GM12892 (cell line): ENCODE measurements around the gene CST3.
"Not testable (repeated sequence)": the region's sequence is repeated elsewhere in the genome, so short reads cannot be mapped to it uniquely, and the experiment has no call there.

Source experiments
- DNase-seq: peaks from one replicate; pipeline ENCODE4 v3.0.0; 2011; ENCODE audit not compliant: insufficient read length
- FAIRE-seq: peaks from 2 replicates; lab custom pipeline; 2011; peaks lifted over from hg19 to GRCh38; lab: Jason Lieb, UNC
- POLR2A ChIP-seq: IDR thresholded peaks from 2 replicates; pipeline ENCODE4 v1.6.1; 2011; ENCODE audit warnings: low read depth, low read length, control low read depth
- POLR2AphosphoS5 ChIP-seq: IDR thresholded peaks from 2 replicates; pipeline ENCODE4 v1.6.1; 2011; ENCODE audit warnings: low read depth, low read length, control low read depth
- TAF1 ChIP-seq: IDR thresholded peaks from 2 replicates; pipeline ENCODE4 v1.6.1; 2011; ENCODE audit warnings: low read depth, mild to moderate bottlenecking, control low read depth, low read length, borderline replicate concordance

Gene CST3

DNA sequence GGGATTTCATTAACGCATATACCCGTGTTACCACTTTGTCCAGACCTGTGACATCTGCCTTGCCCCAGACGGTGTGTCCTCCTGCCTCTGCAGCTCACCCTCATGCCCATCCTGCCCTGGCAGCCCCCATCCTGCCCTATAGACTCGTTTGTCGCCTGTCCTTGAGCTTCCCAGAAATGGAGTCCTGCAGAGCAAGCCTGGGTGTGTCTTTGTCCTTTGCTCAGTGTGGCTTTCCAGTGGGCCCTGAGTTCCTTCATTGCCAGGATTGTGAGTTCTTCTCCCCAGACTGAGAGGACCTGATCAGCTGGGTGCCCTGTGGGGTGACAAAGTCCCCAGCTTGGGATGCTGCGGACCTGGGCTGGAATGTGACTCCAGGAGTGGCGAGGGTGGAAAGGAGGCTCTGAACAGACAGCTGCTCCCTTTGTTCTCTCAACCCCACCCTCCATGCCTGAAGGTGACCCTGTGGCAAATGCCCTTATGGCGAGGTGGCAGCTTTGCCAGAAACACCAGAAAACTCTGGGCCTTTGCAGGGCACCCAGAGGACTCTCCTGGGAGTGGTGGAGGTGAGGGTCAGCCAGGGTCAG, 2.4 kb upstream of the CST3 start:
- DNase-seq (no peak), FAIRE-seq (no peak)
- no peak for TF ChIP-seq POLR2A
- no peak for TF ChIP-seq POLR2AphosphoS5
- no peak for TF ChIP-seq TAF1

DNA sequence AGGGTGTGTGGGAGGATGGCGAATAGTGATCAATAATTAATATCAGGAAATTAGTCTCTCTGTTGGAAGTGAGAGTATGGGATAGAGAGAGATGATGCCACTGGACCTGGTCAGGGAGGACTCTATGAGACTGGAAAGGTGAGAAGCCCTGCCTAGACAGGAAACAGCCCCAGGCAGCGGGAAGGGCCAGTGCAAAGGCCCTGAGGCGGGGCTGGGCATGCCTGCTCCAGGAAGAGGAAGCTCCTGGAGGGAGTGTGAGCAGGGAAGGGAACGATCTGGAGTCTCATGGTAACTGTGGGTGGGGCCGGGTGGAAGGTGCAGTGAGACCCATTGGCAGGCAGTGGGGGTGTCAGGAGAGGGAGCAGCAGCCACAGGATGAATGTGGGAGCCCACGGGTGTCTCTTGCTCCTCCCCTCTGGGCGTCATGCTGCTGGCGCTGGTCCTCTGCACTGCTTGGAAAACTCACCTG, 1.8 kb upstream of the CST3 start:
- FAIRE-seq: no peak
- TF ChIP-seq POLR2AphosphoS5 (no peak), TAF1 (no peak), POLR2A (no peak)
- DNase-seq: no peak

DNA sequence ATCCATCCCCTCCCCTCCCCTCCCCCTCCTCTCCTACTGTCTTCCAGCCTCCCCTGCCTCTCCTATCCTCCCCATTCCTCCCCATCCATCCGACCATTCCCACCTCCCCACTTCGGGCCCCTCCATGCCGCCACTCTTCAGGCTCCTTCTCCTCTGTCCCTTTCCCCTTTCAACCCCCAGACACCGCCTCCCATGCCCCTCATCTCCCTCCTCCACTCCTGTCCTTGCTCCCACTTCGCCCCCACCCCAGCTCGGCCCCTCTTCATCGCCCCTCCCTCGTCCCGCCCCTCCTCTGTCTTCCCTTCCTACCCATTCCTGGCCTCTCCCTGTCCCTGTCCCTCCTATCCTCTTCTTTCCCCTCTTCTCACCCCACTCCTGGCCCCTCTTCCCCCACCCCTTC, 554 bp upstream of the CST3 start:
- no peak for TF ChIP-seq POLR2A
- TF ChIP-seq POLR2AphosphoS5: no peak
- TF ChIP-seq TAF1: no peak
- DNase-seq (no peak), FAIRE-seq (no peak)

DNA sequence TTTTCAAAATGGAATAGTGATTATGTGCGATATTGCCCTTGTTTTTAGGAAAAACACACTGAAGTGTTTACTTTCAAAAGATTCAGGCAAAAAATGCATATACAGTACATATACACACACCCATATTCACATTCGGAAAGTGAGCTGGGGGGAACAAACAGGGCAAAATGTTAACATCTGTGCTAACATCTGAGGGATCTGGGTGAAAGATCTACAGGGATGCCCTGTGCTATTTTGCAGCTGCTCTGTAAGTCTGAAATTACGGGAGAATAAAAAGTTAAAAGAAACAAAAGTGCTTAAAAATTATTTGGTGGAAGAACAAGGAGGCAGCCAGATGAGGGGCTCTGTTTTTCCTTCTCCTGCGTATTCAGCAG, 860 bp downstream of the CST3 start:
- TF ChIP-seq POLR2A (no peak), POLR2AphosphoS5 (no peak), TAF1 (no peak)
- no peak for DNase-seq
- no peak for FAIRE-seq

DNA sequence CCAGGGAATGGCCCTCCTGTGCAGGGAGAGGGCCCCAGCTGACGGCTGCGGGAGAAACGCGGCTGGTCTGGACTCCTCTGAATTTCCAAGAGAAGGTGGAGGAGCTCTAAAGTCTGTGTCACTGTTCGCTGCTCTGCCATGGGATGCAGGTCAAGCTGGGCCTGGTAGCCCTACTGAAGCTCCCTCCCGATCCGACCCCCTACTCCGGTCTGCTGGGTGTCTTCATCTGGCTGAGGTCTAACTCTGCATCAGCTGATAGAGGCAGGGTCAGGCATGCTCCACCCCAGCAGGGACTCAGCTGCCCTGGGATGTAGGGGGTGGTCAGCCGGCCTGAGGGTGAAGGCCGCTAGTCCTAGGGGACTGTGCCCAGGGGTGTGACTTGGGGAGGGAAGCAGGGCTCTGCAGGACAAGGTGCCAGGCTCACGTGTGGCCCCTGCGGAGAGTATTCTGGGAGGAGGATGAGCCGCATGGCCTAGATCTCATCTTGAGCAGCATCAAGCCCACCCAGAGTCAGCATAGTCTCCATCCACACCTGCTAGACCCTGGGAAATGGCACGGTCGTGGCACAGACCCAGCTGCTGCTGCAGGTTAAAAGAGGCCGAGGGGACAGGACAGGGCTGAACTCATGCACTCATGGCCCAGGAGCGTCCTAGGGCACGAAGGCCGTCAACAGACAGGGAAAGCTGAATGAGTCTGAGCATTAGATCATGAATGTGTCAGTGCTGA, 1.4 kb downstream of the CST3 start:
- FAIRE-seq: no peak
- DNase-seq: no peak
- no peak for TF ChIP-seq POLR2A
- TF ChIP-seq POLR2AphosphoS5: no peak
- TF ChIP-seq TAF1: no peak

DNA sequence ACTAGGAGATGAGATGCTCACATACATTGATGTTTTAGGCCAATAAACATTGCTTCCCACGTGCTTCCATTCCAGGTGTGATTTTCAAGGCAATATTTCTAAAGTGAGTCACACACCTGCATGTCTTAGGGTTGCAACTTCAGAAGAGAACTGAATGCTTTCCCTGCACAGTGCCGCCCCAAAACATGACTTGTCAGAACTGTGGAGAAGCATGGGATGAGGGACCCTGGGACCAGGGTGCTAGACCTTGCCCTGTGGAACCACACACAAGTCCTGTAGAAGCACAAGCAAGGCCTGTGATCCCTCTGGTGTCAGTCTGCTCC, 2.0 kb downstream of the CST3 start:
- FAIRE-seq, DNase-seq: not testable (repeated sequence)

DNA sequence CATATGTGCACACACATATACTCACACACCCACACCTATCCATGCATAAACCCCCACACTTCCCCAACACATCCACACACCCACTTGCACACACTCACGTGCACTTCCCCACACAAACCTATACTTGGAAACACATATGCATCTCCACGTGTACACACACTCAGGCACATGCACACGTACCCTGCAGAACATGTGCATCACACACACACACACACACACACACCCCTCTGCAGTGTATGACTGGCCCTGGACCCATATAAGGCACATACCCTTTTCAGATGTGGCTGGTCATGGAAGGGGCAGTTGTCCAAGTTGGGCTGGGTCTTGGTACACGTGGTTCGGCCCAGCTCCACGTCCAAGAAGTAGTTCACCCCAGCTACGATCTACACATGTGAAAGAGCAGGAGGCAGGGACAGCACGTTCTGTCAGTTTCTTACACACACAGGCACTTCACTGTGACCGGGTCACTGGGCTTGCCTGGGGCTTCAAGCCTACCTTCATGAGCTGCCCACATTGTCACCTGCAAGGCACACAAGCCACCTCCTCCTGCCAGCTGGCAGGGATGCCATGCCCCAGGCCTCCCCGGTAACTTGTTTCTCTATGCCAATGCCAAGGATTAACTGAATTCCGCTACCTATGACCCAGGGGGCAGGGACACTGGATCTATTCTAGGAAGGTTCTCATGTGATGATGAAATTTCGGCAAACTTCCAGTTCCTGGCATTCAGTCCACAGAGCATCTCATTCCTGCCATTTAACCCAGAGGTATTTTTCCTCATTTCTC, 2.6 kb downstream of the CST3 start:
- no peak for FAIRE-seq

DNA sequence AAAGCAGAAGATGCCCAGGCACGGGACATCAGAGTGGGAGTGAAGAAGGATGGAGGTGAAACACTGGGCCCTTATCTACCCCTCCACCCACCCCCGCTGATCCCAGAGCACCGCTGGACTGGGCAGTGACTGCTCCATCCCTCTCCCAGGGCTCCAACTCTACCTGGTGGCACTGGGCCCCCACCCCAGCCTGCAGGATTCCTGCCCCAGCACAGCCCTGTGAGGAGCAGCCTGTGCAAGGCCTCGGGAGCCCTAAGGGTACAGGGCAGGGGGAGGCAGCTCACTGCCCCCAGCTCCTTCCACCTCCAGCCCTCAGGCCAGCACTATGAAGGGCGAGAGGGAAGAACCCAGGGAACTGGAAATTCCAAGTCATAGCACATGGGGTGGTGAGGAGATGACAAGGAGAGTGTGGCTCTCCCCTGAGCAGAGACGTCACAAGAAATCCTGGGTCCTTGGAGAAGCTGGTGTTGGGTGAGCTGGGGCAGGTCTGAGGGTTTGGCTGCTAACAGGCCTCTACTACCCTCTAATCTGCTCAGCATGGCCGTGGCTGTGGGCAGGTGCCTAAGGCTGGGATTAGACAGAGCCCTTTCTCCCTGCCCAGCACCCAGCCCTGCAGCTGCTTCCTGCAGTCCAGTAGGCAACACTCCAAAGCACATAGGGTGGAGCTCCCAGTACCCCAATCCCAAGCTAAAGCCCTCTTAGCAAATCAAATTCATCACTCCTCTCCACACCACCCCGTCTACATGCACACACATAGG, 3.5 kb downstream of the CST3 start:
- no peak for DNase-seq
- FAIRE-seq: no peak
- TF ChIP-seq POLR2AphosphoS5 (no peak), POLR2A (no peak), TAF1 (no peak)

More for the DNA sequence above, 2.6 kb downstream of the CST3 start:
- TF ChIP-seq POLR2A: no peak
- TF ChIP-seq POLR2AphosphoS5: no peak
- TF ChIP-seq TAF1: no peak
- DNase-seq: no peak

DNA sequence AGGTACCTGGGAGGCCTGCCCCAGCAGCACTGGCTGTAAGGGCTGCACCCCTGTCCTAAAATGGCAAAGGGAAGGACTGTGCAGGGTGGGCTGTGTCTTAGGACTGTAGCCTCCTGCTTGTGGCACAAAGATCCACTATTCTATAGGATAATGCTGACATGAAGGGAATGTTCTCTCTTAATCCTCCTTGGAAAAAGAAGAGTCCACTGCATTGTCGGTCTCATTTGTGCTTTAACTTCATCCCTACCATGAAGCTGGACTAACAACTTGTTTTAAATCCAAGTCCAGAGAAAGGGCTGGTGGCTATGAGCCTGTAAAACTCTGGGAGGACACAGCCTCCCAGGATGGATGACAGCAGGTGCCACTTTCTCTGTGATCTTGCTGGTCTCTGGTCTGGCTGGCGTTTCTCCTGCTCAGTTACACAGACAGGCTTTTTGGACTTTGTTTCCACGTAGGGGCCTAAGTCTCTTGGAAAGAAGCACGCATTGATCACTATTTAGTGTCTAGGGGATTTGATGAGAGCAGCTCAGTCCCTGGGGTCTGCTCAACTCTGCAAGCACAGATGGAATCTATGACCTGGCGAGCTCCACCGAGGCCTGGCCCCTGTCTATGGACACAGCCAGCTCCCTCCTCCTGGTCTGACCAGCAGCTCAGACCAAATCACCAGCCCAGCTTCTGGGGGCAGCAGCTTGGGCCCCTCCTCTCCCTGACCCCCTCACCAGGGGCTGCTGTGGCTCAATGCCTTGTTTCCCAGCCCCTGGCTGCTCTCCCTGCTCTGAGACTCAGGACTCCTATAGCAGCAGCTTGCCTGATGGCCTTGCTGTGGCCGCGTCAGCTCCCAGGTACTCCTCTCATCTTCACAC, 4.8 kb downstream of the CST3 start:
- no peak for TF ChIP-seq POLR2AphosphoS5
- no peak for TF ChIP-seq TAF1
- no peak for TF ChIP-seq POLR2A
- no peak for FAIRE-seq
- no peak for DNase-seq

DNA sequence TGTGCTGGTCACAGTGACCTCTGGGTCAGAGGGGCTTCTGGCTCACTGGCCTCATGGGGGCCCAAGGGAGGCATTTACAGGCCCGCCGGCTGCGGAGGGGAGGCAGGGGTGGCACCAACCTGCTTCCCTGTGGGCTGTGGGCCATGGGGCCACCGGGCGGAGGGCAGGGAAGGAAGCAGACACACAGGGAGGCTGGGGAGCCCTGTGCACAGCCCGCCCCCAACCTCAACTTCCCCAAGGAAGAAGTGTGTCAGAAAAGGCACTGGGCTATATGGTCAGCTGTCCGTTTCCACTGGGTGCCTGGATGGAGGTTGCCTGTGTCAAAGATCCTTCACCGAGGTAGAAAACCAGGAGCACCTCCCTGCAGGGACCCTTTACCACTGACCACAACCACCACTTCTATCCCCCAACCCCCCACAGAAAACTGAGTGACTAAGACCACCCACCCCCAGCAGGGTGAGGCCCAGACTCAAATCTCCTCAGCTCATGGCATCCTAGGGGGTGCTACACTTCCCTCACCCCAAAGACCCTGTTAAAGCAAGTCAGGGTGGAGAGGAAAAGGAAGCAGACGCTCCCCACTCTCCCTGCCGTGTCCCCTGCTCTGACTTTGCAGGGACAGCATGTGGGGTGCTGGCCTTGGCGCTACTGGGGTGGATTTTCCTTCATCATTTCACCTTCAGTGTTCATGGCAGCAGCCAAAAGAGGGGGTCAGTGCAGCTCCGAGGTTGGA, 5.6 kb downstream of the CST3 start:
- DNase-seq (no peak), FAIRE-seq (no peak)
- no peak for TF ChIP-seq POLR2A
- TF ChIP-seq TAF1: no peak
- no peak for TF ChIP-seq POLR2AphosphoS5
